Right forelimb (tissue), 1 donor: ENCODE measurements around the gene SFXN3.

Experiments used
- DNase-seq: peaks from one replicate; pipeline ENCODE4 v3.0.0-alpha.2; 2018

Gene SFXN3

GRCh38 chr10:101038484-101038883 is 7.5 kb downstream of the SFXN3 start:
- no peak for DNase-seq

GRCh38 chr10:101040061-101040460 is 9.0 kb downstream of the SFXN3 start:
- DNase-seq, result no peak

- DNase-seq, result no peak
These were observed 9.8 kb downstream of the SFXN3 start for GRCh38 chr10:101040851-101041250.

- DNase-seq, result peak; percentile 81
These were observed 10.3 kb downstream of the SFXN3 start for GRCh38 chr10:101041252-101041761.

- DNase-seq, result no peak
These were observed 11.1 kb downstream of the SFXN3 start for GRCh38 chr10:101042118-101042517.

- peak; percentile 91 for DNase-seq
These were observed 11.8 kb downstream of the SFXN3 start for GRCh38 chr10:101042667-101043362.

GRCh38 chr10:101043363-101043707 is 12.3 kb downstream of the SFXN3 start:
- no peak for DNase-seq

- DNase-seq, result no peak
These were observed 13.1 kb downstream of the SFXN3 start for GRCh38 chr10:101044117-101044516.

GRCh38 chr10:101046332-101047238 is 15.6 kb downstream of the SFXN3 start:
- DNase-seq, result no peak

GRCh38 chr10:101047268-101047667 is 16.2 kb downstream of the SFXN3 start:
- DNase-seq, result no peak

GRCh38 chr10:101047961-101048892 is 17.2 kb downstream of the SFXN3 start:
- no peak for DNase-seq

- DNase-seq, result peak; percentile 78
These were observed 19.4 kb downstream of the SFXN3 start for GRCh38 chr10:101050208-101051069.

GRCh38 chr10:101052285-101052684 is 21.3 kb downstream of the SFXN3 start:
- no peak for DNase-seq

GRCh38 chr10:101053516-101053915 is 22.5 kb downstream of the SFXN3 start:
- no peak for DNase-seq

GRCh38 chr10:101054351-101054750 is 23.3 kb downstream of the SFXN3 start:
- no peak for DNase-seq

- no peak for DNase-seq
These were observed 23.8 kb downstream of the SFXN3 start for GRCh38 chr10:101054876-101055275.

GRCh38 chr10:101055411-101055810 is 24.4 kb downstream of the SFXN3 start:
- DNase-seq, result no peak

- no peak for DNase-seq
These were observed 25.5 kb downstream of the SFXN3 start for GRCh38 chr10:101056365-101057151.

- DNase-seq, result peak; percentile 88
These were observed 29.3 kb downstream of the SFXN3 start for GRCh38 chr10:101060036-101060950.
